HEK293T (cell line): Measurements from ENCODE around the gene ATPAF2.

ENCODE experiments used
- BHLHE40 ChIP-seq: fragments of 450-650 bp; IDR thresholded peaks from 2 replicates; pipeline ENCODE4 v1.6.1; 2016; ENCODE audit warnings: mild to moderate bottlenecking, moderate library complexity, borderline replicate concordance
- CTBP1 ChIP-seq: fragments of 450-650 bp; IDR thresholded peaks from 2 replicates; pipeline ENCODE4 v1.6.1; 2016; ENCODE audit warnings: borderline replicate concordance
- ELF4 ChIP-seq: fragments of 450-650 bp; IDR thresholded peaks from 2 replicates; pipeline ENCODE4 v1.6.1; 2017; ENCODE audit warnings: antibody characterized with exemption
- FOXA1 ChIP-seq: fragments of 450-650 bp; IDR thresholded peaks from 2 replicates; pipeline ENCODE4 v1.6.1; 2016; ENCODE audit warnings: mild to moderate bottlenecking
- FOXK2 ChIP-seq: fragments of 450-650 bp; IDR thresholded peaks from 2 replicates; pipeline ENCODE4 v1.6.1; 2016; ENCODE audit warnings: mild to moderate bottlenecking
- FOXM1 ChIP-seq: fragments of 450-650 bp; IDR thresholded peaks from 2 replicates; pipeline ENCODE4 v1.6.1; 2017; ENCODE audit warnings: mild to moderate bottlenecking, borderline replicate concordance
- HDGF ChIP-seq: fragments of 450-650 bp; IDR thresholded peaks from 2 replicates; pipeline ENCODE4 v1.6.1; 2017; ENCODE audit warnings: antibody characterized with exemption, borderline replicate concordance
- L3MBTL2 ChIP-seq: fragments of 450-650 bp; conservative IDR thresholded peaks from 2 replicates; pipeline ENCODE4 v1.6.1; 2016; ENCODE audit warnings: mild to moderate bottlenecking
- LEF1 ChIP-seq: fragments of 450-650 bp; IDR thresholded peaks from 2 replicates; pipeline ENCODE4 v1.6.1; 2017; ENCODE audit warnings: mild to moderate bottlenecking, borderline replicate concordance
- NFRKB ChIP-seq: fragments of 450-650 bp; IDR thresholded peaks from 2 replicates; pipeline ENCODE4 v1.6.1; 2016; ENCODE audit warnings: mild to moderate bottlenecking, moderate library complexity
- SP1 ChIP-seq: fragments of 450-650 bp; IDR thresholded peaks from 2 replicates; pipeline ENCODE4 v1.6.1; 2017
- TARDBP ChIP-seq: fragments of 450-650 bp; IDR thresholded peaks from 2 replicates; pipeline ENCODE4 v1.6.1; 2016
- ZNF384 ChIP-seq: fragments of 450-650 bp; IDR thresholded peaks from 2 replicates; pipeline ENCODE4 v1.6.1; 2016

DNA sequence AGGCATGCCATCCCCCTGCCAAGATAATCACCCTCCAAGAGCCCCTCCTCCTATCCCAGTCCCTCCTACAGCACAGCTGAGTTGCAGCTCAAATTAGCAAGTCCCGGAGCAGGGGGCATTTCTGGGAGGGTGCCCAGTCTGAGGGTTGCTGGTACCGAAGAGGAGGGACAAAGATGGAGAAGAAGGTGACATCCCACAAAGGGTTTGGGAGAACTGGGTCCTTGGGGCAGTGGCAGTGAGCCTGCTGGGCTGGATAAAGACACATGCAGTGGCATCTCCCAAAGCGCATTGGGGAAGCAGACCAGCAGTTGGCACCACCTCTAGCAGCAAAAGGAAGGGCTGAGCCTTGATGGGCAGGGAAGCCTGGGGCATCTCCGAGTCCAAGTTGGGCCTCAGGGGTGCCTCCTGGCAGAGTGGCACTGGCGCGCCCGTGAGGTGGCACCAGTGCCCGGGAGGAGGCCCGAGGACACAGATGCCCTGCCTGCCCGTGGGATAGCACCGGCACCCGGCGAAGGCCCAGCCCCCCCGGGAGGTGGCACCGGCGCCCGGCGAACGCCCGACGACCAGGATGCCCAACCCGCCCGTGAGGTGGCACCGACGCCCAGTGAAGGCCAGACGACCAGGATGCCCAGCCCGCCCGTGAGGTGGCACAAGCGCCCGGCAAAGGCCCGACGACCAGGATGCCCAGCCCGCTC lies 67.4 kb downstream of the ATPAF2 start:
- TF ChIP-seq SP1 (no peak), HDGF (no peak), BHLHE40 (no peak), FOXM1 (no peak), LEF1 (no peak), TARDBP (no peak), ELF4 (no peak), L3MBTL2 (no peak), FOXA1 (no peak), ZNF384 (no peak), FOXK2 (no peak), NFRKB (no peak), CTBP1 (no peak)
